Thyroid gland (tissue), 4 donors: ENCODE measurements around the gene TNNT2.

ENCODE experiments used
- CTCF ChIP-seq, 6 experiments: fragments of 200-600 bp in 3 of 6; fragments of 450-650 bp in 3 of 6; sonication (generic) in 3 of 6; IDR thresholded peaks; one replicate each; pipeline ENCODE4 v1.5.1; 2016 to 2019; ENCODE audit warnings: antibody characterized with exemption in 6 of 6, mild to moderate bottlenecking in 2 of 6, inconsistent platforms in 1 of 6, moderate library complexity in 1 of 6
- POLR2A ChIP-seq, 2 donors: fragments of 450-650 bp; IDR thresholded peaks; one replicate each; pipeline ENCODE4 v1.6.1; 2017; ENCODE audit warnings: antibody characterized with exemption in 2 of 2, mild to moderate bottlenecking in 2 of 2, moderate library complexity in 1 of 2

GRCh38 chr1:201329801-201330200 lies 47.7 kb downstream of the TNNT2 start:
- TF ChIP-seq CTCF (IDR thresholded peaks at IDR 0.05) (no peak), POLR2A (IDR thresholded peaks at IDR 0.05) (no peak)
